GM12878 (cell line): ENCODE results near the gene GJB4. TPM values are rescaled to one million over a fixed set of nuclear protein-coding genes. Genes with fewer than 3 reads are reported as not detected.

ENCODE experiments used
- ATAC-seq: fragments of 200-7000 bp; cut with Tn5 transposase; 3 replicates; pipeline ENCODE4 v1.9.1; 2020; ENCODE audit warnings: mild to moderate bottlenecking, moderate library complexity
- BruUV-seq: library from RNA; stranded (reverse); fragments of 400-500 nt; replicated peaks from 2 replicates; lab custom pipeline; 2021; lab: Mats Ljungman, UMichigan
- CTCF ChIA-PET: fragments of 300-600 bp; sonication (Branson Sonifier 250); formaldehyde crosslinking; extraction: SDS; loops from one replicate; lab custom pipeline; 2021; ENCODE audit warnings: inconsistent platforms; lab: Yijun Ruan, JAX
- POLR2A ChIA-PET: fragments of 350-600 bp; formaldehyde crosslinking; extraction: SDS; loops from one replicate; lab custom pipeline; 2021; ENCODE audit warnings: inconsistent platforms; lab: Charles Lee
- RAD21 ChIA-PET: fragments of 300-600 bp; sonication (Branson Sonifier 250); formaldehyde crosslinking; loops from one replicate; lab custom pipeline; 2023; ENCODE audit warnings: antibody characterized with exemption; ENCODE audit not compliant: unreplicated experiment; lab: Charles Lee
- SMC1A ChIA-PET: fragments of 300-600 bp; sonication (Branson Sonifier 250); formaldehyde crosslinking; loops from one replicate; lab custom pipeline; 2023; ENCODE audit not compliant: unreplicated experiment, uncharacterized antibody; lab: Charles Lee
- DNase-seq: peaks from one replicate; pipeline ENCODE4 v3.0.0-alpha.2; 2011; ENCODE audit warnings: low read depth, low spot score
- FAIRE-seq: peaks from 3 replicates; lab custom pipeline; 2011; peaks lifted over from hg19 to GRCh38; lab: Jason Lieb, UNC
- H2AFZ ChIP-seq: 2 replicates; pipeline ENCODE4 v1.6.0; 2011; ENCODE audit warnings: low read depth, low read length, control low read depth; ENCODE audit not compliant: control insufficient read depth
- H3K27ac ChIP-seq: 2 replicates; pipeline ENCODE4 v1.5.1; 2011; ENCODE audit warnings: control low read depth; ENCODE audit not compliant: control insufficient read depth, insufficient read depth
- H3K27me3 ChIP-seq, 2 experiments: replicated peaks in 1 of 2; 2 replicates each; pipeline versions ENCODE4 v1.6.0 to v1.6.1; 2011; ENCODE audit warnings: low read length in 1 of 2; ENCODE audit not compliant: control insufficient read depth in 2 of 2, insufficient read depth in 2 of 2
- H3K36me3 ChIP-seq, 2 experiments: 2 replicates each; pipeline ENCODE4 v1.5.1; 2011; ENCODE audit warnings: low read length in 1 of 2; ENCODE audit not compliant: control insufficient read depth in 2 of 2, insufficient read depth in 2 of 2
- H3K4me1 ChIP-seq: 2 replicates; pipeline ENCODE4 v1.6.1; 2011; ENCODE audit warnings: mild to moderate bottlenecking, low read length, moderate library complexity, mixed read lengths; ENCODE audit not compliant: control insufficient read depth, insufficient read depth
- H3K4me2 ChIP-seq: 2 replicates; pipeline ENCODE4 v1.6.0; 2011; ENCODE audit warnings: control low read depth; ENCODE audit not compliant: control insufficient read depth, insufficient read depth
- H3K4me3 ChIP-seq: fragments of 200-600 bp; sonication (generic); 2 replicates; pipeline ENCODE4 v1.5.1; 2016
- H3K79me2 ChIP-seq: 2 replicates; pipeline ENCODE4 v1.6.0; 2011; ENCODE audit warnings: low read length; ENCODE audit not compliant: control insufficient read depth, insufficient read depth
- H3K9ac ChIP-seq: 2 replicates; pipeline ENCODE4 v1.8.0; 2011; ENCODE audit warnings: low read length, control low read depth, mixed read lengths; ENCODE audit not compliant: control insufficient read depth, insufficient read depth
- H3K9me3 ChIP-seq: replicated peaks from 3 replicates; pipeline ENCODE4 v1.5.1; 2011; ENCODE audit warnings: mild to moderate bottlenecking, low read length; ENCODE audit not compliant: control insufficient read depth, insufficient read depth
- H4K20me1 ChIP-seq: 2 replicates; pipeline ENCODE4 v1.6.0; 2011; ENCODE audit not compliant: control insufficient read depth, insufficient read depth
- CHD1 ChIP-seq: IDR thresholded peaks from 2 replicates; pipeline ENCODE4 v1.6.1; 2012; ENCODE audit warnings: low read depth, low read length, improper control_type of control experiment
- E2F4 ChIP-seq: IDR thresholded peaks from 2 replicates; pipeline ENCODE4 v1.6.1; 2012; ENCODE audit warnings: low read depth, low read length, improper control_type of control experiment
- GABPA ChIP-seq: IDR thresholded peaks from 2 replicates; pipeline ENCODE4 v1.6.1; 2014; ENCODE audit warnings: antibody characterized with exemption, low read depth, mild to moderate bottlenecking, inconsistent platforms
- IRF3 ChIP-seq: fragments of 450-650 bp; IDR thresholded peaks from 2 replicates; pipeline ENCODE4 v1.6.1; 2014; ENCODE audit warnings: mild to moderate bottlenecking
- MEF2B ChIP-seq: fragments of 450-650 bp; IDR thresholded peaks from 2 replicates; pipeline ENCODE4 v1.6.1; 2018; ENCODE audit warnings: mild to moderate bottlenecking, moderate library complexity; ENCODE audit not compliant: partially characterized antibody, poor library complexity, severe bottlenecking
- MTA3 ChIP-seq: IDR thresholded peaks from 2 replicates; pipeline ENCODE4 v1.6.1; 2012; ENCODE audit warnings: low read length, inconsistent platforms, borderline replicate concordance
- MYB ChIP-seq: fragments of 150-350 bp; IDR thresholded peaks from 2 replicates; pipeline ENCODE4 v1.6.1; 2014; ENCODE audit warnings: mild to moderate bottlenecking, low read depth, low read length, borderline replicate concordance
- NR2C1 ChIP-seq: fragments of 450-650 bp; IDR thresholded peaks from 2 replicates; pipeline ENCODE4 v1.6.1; 2017; ENCODE audit warnings: antibody characterized with exemption, mild to moderate bottlenecking, moderate library complexity
- PML ChIP-seq: IDR thresholded peaks from 2 replicates; pipeline ENCODE4 v1.6.1; 2012; ENCODE audit warnings: low read length, inconsistent platforms
- SMC3 ChIP-seq: IDR thresholded peaks from 2 replicates; pipeline ENCODE4 v1.6.1; 2011; ENCODE audit warnings: low read length, improper control_type of control experiment, borderline replicate concordance
- TCF12 ChIP-seq: IDR thresholded peaks from 2 replicates; pipeline ENCODE4 v1.6.1; 2011; ENCODE audit warnings: low read depth, mild to moderate bottlenecking, low read length
- WGBS: methylation state at CpG from one replicate; pipeline ENCODE4 v1.1.6; 2016; ENCODE audit warnings: low lambda C conversion rate; ENCODE audit not compliant: insufficient replicate concordance, insufficient coverage; ENCODE audit errors: missing lambda C conversion rate; 5-methylcytosine and 5-hydroxymethylcytosine counted together
- in situ Hi-C: fragments of 300-500 bp; cut with MboI; formaldehyde crosslinking; loops from 9 replicates; pipeline ENCODE4 v1.14.3; 2018; ENCODE audit warnings: mixed read lengths
- intact Hi-C: fragments of 100-400 bp; cut with micrococcal nuclease; formaldehyde crosslinking; loops from one replicate; pipeline ENCODE4 v1.14.2; 2022; ENCODE audit not compliant: unreplicated experiment
- polyA plus RNA-seq, 11 experiments: library from polyadenylated mRNA; depleted of rRNA in 4 of 11; unstranded in 6 of 11; stranded (reverse) in 5 of 11; fragments of >200 nt; fragmentation: Nextera tagmentation in 4 of 11; fragmentation: Illumina TruSeq in 1 of 11; extraction: Ambion mirVana in 4 of 11; extraction: Trizol in 1 of 11; gene quantifications; 1 replicate in 1 of 11; 2 replicates in 10 of 11; pipeline versions ENCODE4 v1.2.1 to v1.2.3, GENCODE V29; 2011 to 2016; ENCODE audit warnings: inconsistent platforms in 2 of 11, missing spikeins in 2 of 11, low read depth in 1 of 11
- total RNA-seq, 4 experiments: library from RNA; depleted of rRNA in 3 of 4; stranded (reverse); fragments of >200 nt in 3 of 4; fragmentation: Illumina TruSeq in 1 of 4; extraction: Trizol in 1 of 4; gene quantifications; 2 replicates each; pipeline versions ENCODE4 v1.2.1 to v1.2.3, GENCODE V29; 2013 to 2021
- TF ChIP-seq, protein P1 (sequence below): fragments of 450-650 bp; IDR thresholded peaks from 2 replicates; pipeline ENCODE4 v1.6.1; 2016; ENCODE audit warnings: mild to moderate bottlenecking

Gene GJB4
- total and polyA plus RNA-seq, 10 of the 15 experiments (the other 5 are each of a cell fraction or from before 2014, with no cell fraction given), result not detected

- FAIRE-seq, result no peak
- Histone ChIP-seq H3K4me2 (no peak overlapping the region), H3K4me3 (no peak overlapping the region), H3K27me3 (no peaks in the 10 kb centered on the region; a peak in 1 of 4 replicates), H3K36me3 (no peaks in the 10 kb centered on the region), H3K27ac (no peak overlapping the region), H2AFZ (no peak overlapping the region), H3K9me3 (no peaks in the 10 kb centered on the region), H3K4me1 (no peaks in the 10 kb centered on the region), H4K20me1 (no peaks in the 10 kb centered on the region), H3K9ac (no peak overlapping the region), H3K79me2 (no peaks in the 10 kb centered on the region)
- intact Hi-C loops, result no loop called here
- BruUV-seq, result no TSS peak
- RAD21 ChIA-PET, result no interaction called here
- in situ Hi-C loops, result no loop called here
- SMC1A ChIA-PET, result no interaction called here
- POLR2A ChIA-PET, result interaction anchor here (0.6 kb wide), 1 partner anchor 1816 kb away, joined by 3 read pairs; no protein-coding TSS in a partner anchor
- no peak for DNase-seq
- 43% methylated on average over 5 of the region's 5 CpGs for WGBS
- CTCF ChIA-PET, result interaction anchor here (1.0 kb wide), 1 partner anchor 8 kb away, joined by 3 read pairs; no protein-coding TSS in a partner anchor
- no peak for ATAC-seq
- TF ChIP-seq NR2C1 (no peak), CHD1 (no peak)
- TF ChIP-seq, protein P1, sequence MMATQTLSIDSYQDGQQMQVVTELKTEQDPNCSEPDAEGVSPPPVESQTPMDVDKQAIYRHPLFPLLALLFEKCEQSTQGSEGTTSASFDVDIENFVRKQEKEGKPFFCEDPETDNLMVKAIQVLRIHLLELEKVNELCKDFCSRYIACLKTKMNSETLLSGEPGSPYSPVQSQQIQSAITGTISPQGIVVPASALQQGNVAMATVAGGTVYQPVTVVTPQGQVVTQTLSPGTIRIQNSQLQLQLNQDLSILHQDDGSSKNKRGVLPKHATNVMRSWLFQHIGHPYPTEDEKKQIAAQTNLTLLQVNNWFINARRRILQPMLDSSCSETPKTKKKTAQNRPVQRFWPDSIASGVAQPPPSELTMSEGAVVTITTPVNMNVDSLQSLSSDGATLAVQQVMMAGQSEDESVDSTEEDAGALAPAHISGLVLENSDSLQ, result peak; percentile 56
These were observed 11.5 kb downstream of the GJB4 start for GRCh38 chr1:34770891-34771504.

DNA sequence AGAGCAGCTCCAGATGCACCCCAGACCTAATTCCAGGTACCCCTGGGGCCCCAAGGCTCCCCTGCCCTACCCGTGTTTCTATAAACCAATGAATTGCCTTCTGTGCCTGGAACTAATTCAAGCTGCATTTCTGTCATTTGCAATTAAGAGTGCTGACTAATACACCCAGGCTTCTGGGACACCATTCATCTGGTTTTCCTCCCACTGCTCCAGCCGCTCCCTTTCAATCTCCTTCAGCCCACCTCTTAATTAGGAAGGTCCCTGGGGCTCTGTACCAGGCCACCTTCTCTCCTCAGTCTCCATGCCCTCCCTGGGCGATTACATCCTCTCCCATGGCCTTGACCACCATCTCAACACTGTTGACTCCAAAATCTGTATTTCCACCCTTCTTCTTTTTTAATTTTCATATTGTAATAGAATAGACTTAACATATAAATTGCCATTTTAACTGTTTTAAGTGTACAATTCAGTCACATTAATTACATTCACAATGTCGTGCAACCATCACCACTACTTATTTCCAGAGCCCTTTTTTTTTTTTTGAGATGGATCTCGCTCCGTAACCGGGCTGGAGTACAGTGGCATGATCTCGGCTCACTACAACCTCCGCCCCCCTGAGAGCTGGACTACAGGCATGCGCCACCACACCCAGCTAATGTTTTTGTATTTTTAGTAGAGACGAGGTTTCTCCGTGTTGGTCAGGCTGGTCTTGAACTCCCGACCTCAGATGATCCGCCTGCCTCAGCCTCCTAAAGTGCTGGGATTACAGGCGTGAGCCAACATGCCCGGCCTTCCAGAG, 12.2 kb downstream of the GJB4 start:
- no peaks in the 10 kb centered on the region for H3K79me2 ChIP-seq
- 24% methylated on average over 16 of the region's 16 CpGs for WGBS
- H3K27ac ChIP-seq, result no peak overlapping the region
- intact Hi-C loops, result no loop called here
- in situ Hi-C loops, result no loop called here
- H3K27me3 ChIP-seq, result no peaks in the 10 kb centered on the region; a peak in 1 of 4 replicates
- H3K9me3 ChIP-seq, result no peaks in the 10 kb centered on the region
- ChIA-PET POLR2A (interaction anchor here (0.6 kb wide), 1 partner anchor 1817 kb away, joined by 3 read pairs; no protein-coding TSS in a partner anchor), SMC1A (no interaction called here), RAD21 (no interaction called here), CTCF (interaction anchor here (1.0 kb wide), 1 partner anchor 9 kb away, joined by 3 read pairs; no protein-coding TSS in a partner anchor)
- BruUV-seq, result no TSS peak
- H2AFZ ChIP-seq, result no peak overlapping the region
- H3K9ac ChIP-seq, result no peak overlapping the region
- H3K4me1 ChIP-seq, result no peaks in the 10 kb centered on the region
- ATAC-seq (no peak), FAIRE-seq (no peak), DNase-seq (no peak)
- H3K36me3 ChIP-seq, result no peaks in the 10 kb centered on the region
- no peak overlapping the region for H3K4me3 ChIP-seq
- no peaks in the 10 kb centered on the region for H4K20me1 ChIP-seq
- no peak overlapping the region for H3K4me2 ChIP-seq
- no peak for TF ChIP-seq GABPA
- TF ChIP-seq MEF2B, result no peak
- no peak for TF ChIP-seq IRF3
- TF ChIP-seq PML, result no peak
- TF ChIP-seq SMC3, result no peak
- no peak for TF ChIP-seq MTA3
- TF ChIP-seq MYB, result no peak
- no peak for TF ChIP-seq TCF12
- TF ChIP-seq E2F4, result no peak
